ENCODE data around the gene SLC12A5. TPM values are rescaled to one million over a fixed set of nuclear protein-coding genes. Genes with fewer than 3 reads are reported as not detected.
A peak's percentile ranks its signal among the peaks of the same experiment; 100 is the strongest.
"Not testable (repeated sequence)": the region's sequence is repeated elsewhere in the genome, so short reads cannot be mapped to it uniquely, and the experiment has no call there.

SLC12A5 gene
- total and polyA plus RNA-seq, 2 donors (not counting 1 experiment from before 2014, with no cell fraction given): 0.27 to 0.50 TPM

GRCh38 chr20:46088409-46089166 lies 59.6 kb downstream of the SLC12A5 start:
- H3K79me2 ChIP-seq (ENCODE audit: control insufficient read depth, insufficient read depth, low read length): peaks cover 57% of the 10 kb centered on the region
- H4K20me1 ChIP-seq (ENCODE audit: control insufficient read depth, extremely low read depth, insufficient read depth, low read length): peaks cover 6% of the 10 kb centered on the region
- TF ChIP-seq EZH2 (IDR thresholded peaks at IDR 0.05; ENCODE audit: low read length, missing control alignments): no peak
- H3K36me3 ChIP-seq (ENCODE audit: control insufficient read depth, insufficient read depth, low read length): no peaks in the 10 kb centered on the region
- peak; percentile 12 to 33 for DNase-seq (ENCODE audit: low read depth in 2 of 2)
- H3K9ac ChIP-seq (ENCODE audit: insufficient read depth, low read length): peak overlapping the region; percentile 99
- peak overlapping the region; percentile 71 to 89 (median 80) for H3K4me3 ChIP-seq (replicated peaks in 1 of 4; ENCODE audit: control extremely low read depth in 1 of 4, insufficient read depth in 1 of 4, low read depth in 3 of 4, low read length in 4 of 4)
- peaks cover 3% of the 10 kb centered on the region for H3K4me1 ChIP-seq (ENCODE audit: control insufficient read depth, extremely low read depth, insufficient read depth, low read length)
- H3K4me2 ChIP-seq (ENCODE audit: extremely low read depth, insufficient read depth, low read length): peak overlapping the region; percentile 85
- H3K27me3 ChIP-seq (ENCODE audit: control insufficient read depth, insufficient read depth, low read length): no peaks in the 10 kb centered on the region
- H3K27ac ChIP-seq (ENCODE audit: insufficient read depth, low read length): peak overlapping the region; percentile 96
- H2AFZ ChIP-seq (ENCODE audit: low read length): no peak overlapping the region
- no peaks in the 10 kb centered on the region for H3K9me3 ChIP-seq (ENCODE audit: control insufficient read depth, insufficient read depth, low read depth, low read length)

- TF ChIP-seq EZH2 (IDR thresholded peaks at IDR 0.05; ENCODE audit: low read length, missing control alignments) (no peak), CTCF (conservative IDR thresholded peaks at IDR 0.05 in 1 of 2, IDR thresholded peaks at IDR 0.05 in 1 of 2; ENCODE audit: low read depth in 1 of 2, low read length in 2 of 2) (no peak)
- Histone ChIP-seq H3K36me3 (ENCODE audit: control insufficient read depth, insufficient read depth, low read length) (no peaks in the 10 kb centered on the region), H3K4me1 (ENCODE audit: control insufficient read depth, extremely low read depth, insufficient read depth, low read length) (peaks cover 3% of the 10 kb centered on the region), H3K4me2 (ENCODE audit: extremely low read depth, insufficient read depth, low read length) (peak overlapping the region; percentile 85), H3K27me3 (ENCODE audit: control insufficient read depth, insufficient read depth, low read length) (no peaks in the 10 kb centered on the region), H3K9ac (ENCODE audit: insufficient read depth, low read length) (peak overlapping the region; percentile 99), H2AFZ (ENCODE audit: low read length) (peak overlapping the region; percentile 62), H3K4me3 (replicated peaks in 1 of 4; ENCODE audit: control extremely low read depth in 1 of 4, insufficient read depth in 1 of 4, low read depth in 3 of 4, low read length in 4 of 4) (peak overlapping the region; percentile 71 to 89 (median 80)), H3K9me3 (ENCODE audit: control insufficient read depth, insufficient read depth, low read depth, low read length) (no peaks in the 10 kb centered on the region), H4K20me1 (ENCODE audit: control insufficient read depth, extremely low read depth, insufficient read depth, low read length) (peaks cover 4% of the 10 kb centered on the region), H3K27ac (ENCODE audit: insufficient read depth, low read length) (peak overlapping the region; percentile 96), H3K79me2 (ENCODE audit: control insufficient read depth, insufficient read depth, low read length) (peaks cover 52% of the 10 kb centered on the region)
- DNase-seq (ENCODE audit: low read depth in 2 of 2): peak in 1 of 2 donors; percentile 38
Observed at GRCh38 chr20:46089167-46089416, 60.1 kb downstream of the SLC12A5 start.

- peak within 1 kb of the TSS; percentile 71 to 89 (median 80) for H3K4me3 ChIP-seq (replicated peaks in 1 of 4; ENCODE audit: control extremely low read depth in 1 of 4, insufficient read depth in 1 of 4, low read depth in 3 of 4, low read length in 4 of 4)
- TF ChIP-seq CTCF (conservative IDR thresholded peaks at IDR 0.05 in 1 of 2, IDR thresholded peaks at IDR 0.05 in 1 of 2; ENCODE audit: low read depth in 1 of 2, low read length in 2 of 2) (peak in 1 of 2 donors; percentile 30), EZH2 (IDR thresholded peaks at IDR 0.05; ENCODE audit: low read length, missing control alignments) (no peak)
- peak within 1 kb of the TSS; percentile 96 for H3K27ac ChIP-seq (ENCODE audit: insufficient read depth, low read length)
- no peaks in the 10 kb centered on the region for H3K36me3 ChIP-seq (ENCODE audit: control insufficient read depth, insufficient read depth, low read length)
- no peaks in the 10 kb centered on the region for H3K9me3 ChIP-seq (ENCODE audit: control insufficient read depth, insufficient read depth, low read depth, low read length)
- H3K4me2 ChIP-seq (ENCODE audit: extremely low read depth, insufficient read depth, low read length): peak within 1 kb of the TSS; percentile 85
- no peaks in the 10 kb centered on the region for H3K27me3 ChIP-seq (ENCODE audit: control insufficient read depth, insufficient read depth, low read length)
- H3K79me2 ChIP-seq (ENCODE audit: control insufficient read depth, insufficient read depth, low read length): peaks cover 46% of the 10 kb centered on the region
- DNase-seq (ENCODE audit: low read depth in 2 of 2): peak; percentile 96 to 99
- H3K9ac ChIP-seq (ENCODE audit: insufficient read depth, low read length): peak within 1 kb of the TSS; percentile 99
- H4K20me1 ChIP-seq (ENCODE audit: control insufficient read depth, extremely low read depth, insufficient read depth, low read length): no peaks in the 10 kb centered on the region
- H2AFZ ChIP-seq (ENCODE audit: low read length): peak within 1 kb of the TSS; percentile 62
- H3K4me1 ChIP-seq (ENCODE audit: control insufficient read depth, extremely low read depth, insufficient read depth, low read length): peaks cover 3% of the 10 kb centered on the region
Observed at GRCh38 chr20:46089417-46090388, 60.7 kb downstream of the SLC12A5 start, which contains the start of gene NCOA5. Gene NCOA5, minus strand, starts transcription at chr20:46089962. Its CDS starts 10,538 bp downstream, at chr20:46079424.

GRCh38 chr20:46091622-46092535 lies 62.9 kb downstream of the SLC12A5 start:
- not testable (repeated sequence) for H3K9me3 ChIP-seq (ENCODE audit: control insufficient read depth, insufficient read depth, low read depth, low read length); H3K9ac ChIP-seq (ENCODE audit: insufficient read depth, low read length); H2AFZ ChIP-seq (ENCODE audit: low read length); H3K4me3 ChIP-seq (replicated peaks in 1 of 4; ENCODE audit: control extremely low read depth in 1 of 4, insufficient read depth in 1 of 4, low read depth in 3 of 4, low read length in 4 of 4); H3K36me3 ChIP-seq (ENCODE audit: control insufficient read depth, insufficient read depth, low read length); H3K4me1 ChIP-seq (ENCODE audit: control insufficient read depth, extremely low read depth, insufficient read depth, low read length); H3K4me2 ChIP-seq (ENCODE audit: extremely low read depth, insufficient read depth, low read length); H3K27ac ChIP-seq (ENCODE audit: insufficient read depth, low read length); H3K27me3 ChIP-seq (ENCODE audit: control insufficient read depth, insufficient read depth, low read length); H4K20me1 ChIP-seq (ENCODE audit: control insufficient read depth, extremely low read depth, insufficient read depth, low read length); DNase-seq (ENCODE audit: low read depth in 2 of 2)
- H3K79me2 ChIP-seq (ENCODE audit: control insufficient read depth, insufficient read depth, low read length): peaks cover 24% of the 10 kb centered on the region
